Neuronal stem cell (in vitro differentiated cells): ENCODE results near the gene LAYN. TPM values are rescaled to one million over a fixed set of nuclear protein-coding genes. Genes with fewer than 3 reads are reported as not detected.

Experiments
- DNase-seq: peaks from one replicate; pipeline ENCODE4 v3.0.0-alpha.2; 2013; ENCODE audit warnings: low spot score
- H2AFZ ChIP-seq: one replicate; pipeline ENCODE4 v1.6.1; 2013; ENCODE audit warnings: mild to moderate bottlenecking, low read length, inconsistent platforms
- H2AK5ac ChIP-seq: 2 replicates; pipeline ENCODE4 v1.6.1; 2013; ENCODE audit warnings: low read depth, mild to moderate bottlenecking, inconsistent platforms, low read length, moderate library complexity, mixed read lengths
- H2BK120ac ChIP-seq: 2 replicates; pipeline ENCODE4 v1.6.1; 2013; ENCODE audit warnings: low read depth, mild to moderate bottlenecking, inconsistent platforms, low read length, moderate library complexity, mixed read lengths
- H2BK12ac ChIP-seq: one replicate; pipeline ENCODE4 v1.6.1; 2013; ENCODE audit warnings: low read length, inconsistent platforms
- H2BK15ac ChIP-seq: 2 replicates; pipeline ENCODE4 v1.6.1; 2013; ENCODE audit warnings: mild to moderate bottlenecking, low read length, inconsistent platforms, mixed read lengths
- H2BK5ac ChIP-seq: one replicate; pipeline ENCODE4 v1.6.1; 2013; ENCODE audit warnings: inconsistent platforms, mild to moderate bottlenecking, low read length, moderate library complexity
- H3K14ac ChIP-seq: one replicate; pipeline ENCODE4 v1.6.1; 2013; ENCODE audit warnings: low read length, inconsistent platforms
- H3K18ac ChIP-seq: 2 replicates; pipeline ENCODE4 v1.6.1; 2013; ENCODE audit warnings: low read length, inconsistent platforms
- H3K23ac ChIP-seq: 2 replicates; pipeline ENCODE4 v1.6.1; 2013; ENCODE audit warnings: low read depth, mild to moderate bottlenecking, mixed read lengths, low read length, inconsistent platforms; ENCODE audit not compliant: poor library complexity
- H3K27ac ChIP-seq: replicated peaks from 3 replicates; pipeline ENCODE4 v1.5.1; 2013; ENCODE audit warnings: low read length, inconsistent platforms
- H3K27me3 ChIP-seq, 3 experiments: 2 replicates each; pipeline ENCODE4 v1.6.1; 2013; ENCODE audit warnings: low read length in 3 of 3, mild to moderate bottlenecking in 2 of 3, inconsistent platforms in 1 of 3, low read depth in 1 of 3, mixed read lengths in 1 of 3, moderate library complexity in 1 of 3; ENCODE audit not compliant: control insufficient read depth in 3 of 3, insufficient read depth in 3 of 3
- H3K36me3 ChIP-seq, 2 donors: replicated peaks in 1 of 2; 2 replicates each; pipeline ENCODE4 v1.6.1; 2013; ENCODE audit warnings: low read length in 2 of 2; ENCODE audit not compliant: control insufficient read depth in 2 of 2, insufficient read depth in 2 of 2
- H3K4ac ChIP-seq: 2 replicates; pipeline ENCODE4 v1.6.1; 2013; ENCODE audit warnings: inconsistent platforms, mild to moderate bottlenecking, low read length, moderate library complexity
- H3K4me1 ChIP-seq, 2 donors: 1 replicate in 1 of 2; 2 replicates in 1 of 2; pipeline ENCODE4 v1.6.1; 2013; ENCODE audit warnings: low read length in 2 of 2, low read depth in 1 of 2; ENCODE audit not compliant: control insufficient read depth in 2 of 2, insufficient read depth in 1 of 2
- H3K4me2 ChIP-seq: one replicate; pipeline ENCODE4 v1.6.1; 2013; ENCODE audit warnings: mild to moderate bottlenecking, low read length, inconsistent platforms; ENCODE audit not compliant: insufficient read depth, poor library complexity, severe bottlenecking
- H3K4me3 ChIP-seq, 2 donors: 2 replicates each; pipeline ENCODE4 v1.5.1; 2013; ENCODE audit warnings: low read length in 2 of 2, mild to moderate bottlenecking in 2 of 2, inconsistent platforms in 1 of 2, moderate library complexity in 1 of 2
- H3K79me1 ChIP-seq: one replicate; pipeline ENCODE4 v1.6.1; 2013; ENCODE audit warnings: low read depth, mild to moderate bottlenecking, inconsistent platforms, low read length, moderate library complexity
- H3K9ac ChIP-seq: one replicate; pipeline ENCODE4 v1.6.1; 2013; ENCODE audit warnings: mild to moderate bottlenecking, low read depth, low read length, inconsistent platforms; ENCODE audit not compliant: poor library complexity
- H3K9me3 ChIP-seq, 2 donors: replicated peaks in 1 of 2; 2 replicates each; pipeline versions ENCODE3 to v1.6.1; 2013; ENCODE audit warnings: low read length in 2 of 2, mild to moderate bottlenecking in 2 of 2, inconsistent platforms in 1 of 2, low read depth in 1 of 2, mixed read lengths in 1 of 2, moderate library complexity in 1 of 2; ENCODE audit not compliant: control insufficient read depth in 2 of 2, insufficient read depth in 1 of 2
- H4K8ac ChIP-seq: one replicate; pipeline ENCODE4 v1.6.1; 2013; ENCODE audit warnings: low read depth, mild to moderate bottlenecking, inconsistent platforms, low read length, moderate library complexity
- H4K91ac ChIP-seq: one replicate; pipeline ENCODE4 v1.6.1; 2013; ENCODE audit warnings: low read length, low read depth, mild to moderate bottlenecking, inconsistent platforms; ENCODE audit not compliant: poor library complexity
- WGBS, 2 donors: extraction: QIAGEN DNeasy Blood & Tissue Kit; methylation state at CpG; one replicate each; pipeline ENCODE4 v1.1.7; 2013; ENCODE audit warnings: missing lambda C conversion rate in 2 of 2, mixed read lengths in 1 of 2; ENCODE audit not compliant: insufficient read length in 2 of 2, insufficient replicate concordance in 1 of 2; ENCODE audit errors: extremely low coverage in 2 of 2; 5-methylcytosine and 5-hydroxymethylcytosine counted together
- polyA plus RNA-seq, 2 experiments: library from polyadenylated mRNA; stranded (reverse); fragments of 200-250 nt; gene quantifications; one replicate each; pipeline ENCODE4 v1.2.3, GENCODE V29; 2013

LAYN gene, protein sequence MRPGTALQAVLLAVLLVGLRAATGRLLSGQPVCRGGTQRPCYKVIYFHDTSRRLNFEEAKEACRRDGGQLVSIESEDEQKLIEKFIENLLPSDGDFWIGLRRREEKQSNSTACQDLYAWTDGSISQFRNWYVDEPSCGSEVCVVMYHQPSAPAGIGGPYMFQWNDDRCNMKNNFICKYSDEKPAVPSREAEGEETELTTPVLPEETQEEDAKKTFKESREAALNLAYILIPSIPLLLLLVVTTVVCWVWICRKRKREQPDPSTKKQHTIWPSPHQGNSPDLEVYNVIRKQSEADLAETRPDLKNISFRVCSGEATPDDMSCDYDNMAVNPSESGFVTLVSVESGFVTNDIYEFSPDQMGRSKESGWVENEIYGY
- 1.2 TPM for polyA plus RNA-seq (2013, experiment 1 of 2)
- 1.3 TPM for polyA plus RNA-seq (2013, experiment 2 of 2)

DNA sequence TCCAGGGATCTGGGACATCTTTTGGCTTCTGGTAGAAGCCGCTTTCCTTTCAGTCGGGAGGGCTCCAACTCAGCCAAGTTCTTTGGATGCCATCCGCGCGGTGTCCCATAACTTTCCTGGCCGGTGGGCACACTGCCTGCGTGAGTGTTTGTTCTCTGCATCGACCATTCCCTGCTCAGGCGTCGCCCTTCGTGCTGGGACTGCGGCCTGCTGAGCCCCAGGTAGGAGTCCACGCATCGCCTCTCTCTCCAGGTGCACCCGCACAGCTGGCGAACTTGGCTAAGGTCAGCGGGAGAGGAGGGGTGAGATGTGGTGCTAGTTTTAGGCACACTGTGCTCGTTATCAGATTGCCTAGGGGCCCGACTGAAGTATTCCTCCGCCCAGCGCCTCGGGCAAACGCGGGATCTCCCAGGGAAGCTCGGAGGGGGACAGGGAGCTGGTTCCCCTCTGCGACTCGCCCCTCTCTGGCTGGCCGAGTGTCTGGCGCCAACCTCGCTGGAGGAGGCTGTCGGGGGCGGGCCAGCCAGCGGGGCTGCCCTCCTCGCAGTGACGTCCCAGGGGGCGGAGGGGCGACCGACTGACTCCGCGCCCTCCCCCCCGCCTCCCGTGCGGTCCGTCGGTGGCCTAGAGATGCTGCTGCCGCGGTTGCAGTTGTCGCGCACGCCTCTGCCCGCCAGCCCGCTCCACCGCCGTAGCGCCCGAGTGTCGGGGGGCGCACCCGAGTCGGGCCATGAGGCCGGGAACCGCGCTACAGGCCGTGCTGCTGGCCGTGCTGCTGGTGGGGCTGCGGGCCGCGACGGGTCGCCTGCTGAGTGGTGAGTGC lies at the start of gene LAYN:
TSS of gene LAYN (plus strand) at position 607 of the 823 bp plus-strand sequence. CDS start at position 731, 124 bp downstream.
- peak within 1 kb of the TSS; percentile 87 for H2AFZ ChIP-seq
- peak; percentile 33 for DNase-seq
- no peak within 1 kb of the TSS for H3K27ac ChIP-seq
- peak within 1 kb of the TSS; percentile 33 for H2AK5ac ChIP-seq
- H3K23ac ChIP-seq, result peak within 1 kb of the TSS; percentile 86
- H4K8ac ChIP-seq, result no peak within 1 kb of the TSS
- peak within 1 kb of the TSS; percentile 93 for H3K4me2 ChIP-seq
- H3K79me1 ChIP-seq, result no peaks in the 10 kb centered on the region
- H3K4me1 ChIP-seq, result peaks cover 7 to 8% of the 10 kb centered on the region in 2 donors
- H2BK12ac ChIP-seq, result peak within 1 kb of the TSS; percentile 43
- H3K4ac ChIP-seq, result no peak within 1 kb of the TSS
- no peak within 1 kb of the TSS for H2BK5ac ChIP-seq
- peak within 1 kb of the TSS; percentile 22 for H2BK15ac ChIP-seq
- peaks cover 15 to 87% (median 45%) of the 10 kb centered on the region in 3 experiments for H3K27me3 ChIP-seq
- H3K9ac ChIP-seq, result peak within 1 kb of the TSS; percentile 85
- no peak within 1 kb of the TSS for H2BK120ac ChIP-seq
- no peaks in the 10 kb centered on the region for H3K36me3 ChIP-seq
- H3K9me3 ChIP-seq, result peaks cover 0 to 3% of the 10 kb centered on the region in 2 donors
- no CpG with 5 or more reads among the region's 70 CpGs for WGBS, 2 donors
- H3K18ac ChIP-seq, result peak within 1 kb of the TSS; percentile 77
- H4K91ac ChIP-seq, result no peak within 1 kb of the TSS
- no peak within 1 kb of the TSS for H3K14ac ChIP-seq
- peak within 1 kb of the TSS; percentile 28 to 86 for H3K4me3 ChIP-seq

DNA sequence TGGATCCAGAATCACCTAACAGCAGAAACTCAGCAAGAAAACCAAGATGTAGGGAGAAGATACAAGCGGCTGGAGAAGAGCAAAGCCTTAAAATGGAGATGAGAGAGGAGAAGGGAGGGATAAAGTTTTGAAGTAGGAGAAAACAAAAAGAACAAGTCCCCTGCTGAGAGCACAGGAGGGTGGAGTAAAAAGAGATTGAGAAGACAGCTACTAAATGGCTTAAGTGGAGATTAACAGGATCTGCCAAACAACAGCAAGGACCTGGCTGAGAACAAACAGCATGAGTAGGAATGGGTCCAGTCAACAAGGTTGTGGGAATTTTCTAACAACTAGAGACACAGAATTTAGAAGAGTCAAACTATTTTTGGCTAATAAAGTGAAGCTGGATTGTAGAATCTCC lies 46.5 kb upstream of the LAYN start:
- Histone ChIP-seq H3K14ac (no peak overlapping the region), H2BK120ac (no peak overlapping the region), H3K4me3 (no peak overlapping the region), H3K79me1 (no peaks in the 10 kb centered on the region), H2BK5ac (no peak overlapping the region), H2BK15ac (no peak overlapping the region), H3K23ac (no peak overlapping the region), H3K4ac (no peak overlapping the region), H3K27me3 (peaks cover 0 to 8% (median 3%) of the 10 kb centered on the region in 3 experiments), H4K91ac (no peak overlapping the region), H2AK5ac (no peak overlapping the region), H3K18ac (no peak overlapping the region), H2AFZ (no peak overlapping the region), H3K36me3 (no peaks in the 10 kb centered on the region), H3K4me2 (no peak overlapping the region), H3K27ac (no peak overlapping the region), H3K9me3 (no peaks in the 10 kb centered on the region), H4K8ac (no peak overlapping the region), H3K9ac (no peak overlapping the region), H2BK12ac (no peak overlapping the region), H3K4me1 (peaks cover 0 to 2% of the 10 kb centered on the region in 2 donors)
- no peak for DNase-seq
- no CpG with 5 or more reads among the region's 1 CpG for WGBS, 2 donors

DNA sequence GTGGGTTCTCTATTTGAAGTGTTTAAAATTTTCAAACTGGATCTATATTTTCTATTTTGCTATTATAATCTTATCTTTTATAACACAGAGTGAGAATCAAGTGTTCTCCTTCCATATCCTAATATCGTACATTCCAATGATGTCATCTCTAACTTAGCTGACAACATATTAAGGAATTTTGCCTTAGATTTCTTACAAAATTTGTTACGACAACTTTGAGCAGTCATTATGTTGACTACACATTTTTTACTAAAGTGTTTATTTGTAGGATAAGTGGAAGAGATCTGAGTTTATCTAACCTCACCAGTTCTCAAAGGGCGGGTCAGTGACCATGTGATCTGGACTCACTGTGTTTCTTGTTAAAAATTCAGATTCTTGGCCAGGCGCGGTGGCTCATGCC lies 41.0 kb upstream of the LAYN start:
- Histone ChIP-seq H3K9ac (no peak overlapping the region), H3K18ac (no peak overlapping the region), H2BK120ac (no peak overlapping the region), H2BK5ac (no peak overlapping the region), H3K4me2 (no peak overlapping the region), H3K14ac (no peak overlapping the region), H3K79me1 (no peaks in the 10 kb centered on the region), H3K4me3 (no peak overlapping the region), H3K36me3 (no peaks in the 10 kb centered on the region), H3K9me3 (no peaks in the 10 kb centered on the region), H3K23ac (no peak overlapping the region), H4K8ac (no peak overlapping the region), H2AK5ac (no peak overlapping the region), H2BK12ac (no peak overlapping the region), H3K4me1 (no peaks in the 10 kb centered on the region), H3K27ac (no peak overlapping the region), H3K27me3 (peaks cover 0 to 3% (median 2%) of the 10 kb centered on the region in 3 experiments), H2BK15ac (no peak overlapping the region), H2AFZ (no peak overlapping the region), H4K91ac (no peak overlapping the region), H3K4ac (no peak overlapping the region)
- no peak for DNase-seq
- WGBS, 2 donors, result no CpG with 5 or more reads among the region's 5 CpGs

DNA sequence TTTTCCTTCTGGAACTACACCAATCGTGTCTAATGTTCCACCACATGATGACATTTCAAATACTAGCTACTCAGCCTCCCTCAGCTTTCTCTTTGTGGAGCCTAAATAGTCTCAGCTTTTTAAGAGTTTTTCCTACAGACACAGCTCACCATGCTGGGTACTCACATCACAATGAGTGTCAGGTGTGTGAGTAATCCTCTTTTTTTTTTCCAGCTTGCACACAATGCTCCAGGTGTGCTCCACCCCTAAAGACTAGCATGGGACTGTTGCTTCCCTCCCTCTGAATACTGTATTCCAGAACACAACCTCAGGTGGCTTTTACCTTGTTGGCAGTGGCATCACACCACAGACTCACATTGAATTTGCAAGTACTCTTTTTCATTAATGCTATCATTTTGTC lies 40.0 kb upstream of the LAYN start:
- Histone ChIP-seq H3K27me3 (peaks cover 0 to 3% (median 2%) of the 10 kb centered on the region in 3 experiments), H3K4me2 (no peak overlapping the region), H3K79me1 (no peaks in the 10 kb centered on the region), H2AFZ (no peak overlapping the region), H3K9ac (no peak overlapping the region), H4K8ac (no peak overlapping the region), H2BK5ac (no peak overlapping the region), H3K4ac (no peak overlapping the region), H2AK5ac (no peak overlapping the region), H3K4me3 (no peak overlapping the region), H2BK120ac (no peak overlapping the region), H3K14ac (no peak overlapping the region), H3K18ac (no peak overlapping the region), H2BK12ac (no peak overlapping the region), H4K91ac (no peak overlapping the region), H3K4me1 (no peaks in the 10 kb centered on the region), H3K27ac (no peak overlapping the region), H3K36me3 (no peaks in the 10 kb centered on the region), H3K23ac (no peak overlapping the region), H2BK15ac (no peak overlapping the region), H3K9me3 (no peaks in the 10 kb centered on the region)
- no CpG with 5 or more reads among the region's 1 CpG for WGBS, 2 donors
- no peak for DNase-seq
